Measurements from ENCODE around the gene SLCO6A1.
"Not testable (repeated sequence)": the region's sequence is repeated elsewhere in the genome, so short reads cannot be mapped to it uniquely, and the experiment has no call there.

Gene SLCO6A1

GRCh38 chr5:102498271-102499034 is at the start of gene SLCO6A1:
SLCO6A1 (minus strand) TSS chr5:102499001; CDS start chr5:102498844, 157 bp downstream.
- DNase-seq: no peak

GRCh38 chr5:102547141-102548035 is 48.6 kb upstream of the SLCO6A1 start:
- DNase-seq: no peak

- no peak for DNase-seq
Measured at GRCh38 chr5:102545175-102545574, 46.4 kb upstream of the SLCO6A1 start.

- no peak for DNase-seq
Measured at GRCh38 chr5:102542057-102542456, 43.3 kb upstream of the SLCO6A1 start.

- DNase-seq: no peak
Measured at GRCh38 chr5:102539996-102540728, 41.4 kb upstream of the SLCO6A1 start.

- DNase-seq: no peak
Measured at GRCh38 chr5:102539562-102539961, 40.8 kb upstream of the SLCO6A1 start.

- DNase-seq: no peak
Measured at GRCh38 chr5:102537011-102537410, 38.2 kb upstream of the SLCO6A1 start.

GRCh38 chr5:102536323-102536928 is 37.6 kb upstream of the SLCO6A1 start:
- no peak for DNase-seq

- DNase-seq: no peak
Measured at GRCh38 chr5:102532123-102532522, 33.3 kb upstream of the SLCO6A1 start.

GRCh38 chr5:102531506-102531905 is 32.7 kb upstream of the SLCO6A1 start:
- DNase-seq: no peak

GRCh38 chr5:102529447-102529846 is 30.6 kb upstream of the SLCO6A1 start:
- DNase-seq: no peak

GRCh38 chr5:102529031-102529430 is 30.2 kb upstream of the SLCO6A1 start:
- DNase-seq: no peak

GRCh38 chr5:102528600-102528999 is 29.8 kb upstream of the SLCO6A1 start:
- DNase-seq: no peak

GRCh38 chr5:102527547-102527946 is 28.7 kb upstream of the SLCO6A1 start:
- DNase-seq: no peak

- DNase-seq: no peak
Measured at GRCh38 chr5:102523541-102524175, 24.9 kb upstream of the SLCO6A1 start.

- no peak for DNase-seq
Measured at GRCh38 chr5:102511666-102512065, 12.9 kb upstream of the SLCO6A1 start.

GRCh38 chr5:102491261-102491914 is 7.4 kb downstream of the SLCO6A1 start:
- DNase-seq: not testable (repeated sequence)

GRCh38 chr5:102483736-102484135 is 15.1 kb downstream of the SLCO6A1 start:
- no peak for DNase-seq

- DNase-seq: no peak
Measured at GRCh38 chr5:102481054-102481715, 17.6 kb downstream of the SLCO6A1 start.

GRCh38 chr5:102453716-102454115 is 45.1 kb downstream of the SLCO6A1 start:
- DNase-seq: no peak

- no peak for DNase-seq
Measured at GRCh38 chr5:102451082-102451481, 47.7 kb downstream of the SLCO6A1 start.
